ENCODE measurements around the gene WSCD2. TPM values are rescaled to one million over a fixed set of nuclear protein-coding genes. Genes with fewer than 3 reads are reported as not detected.

WSCD2 gene
- total RNA-seq, 1 donor from 2014 or later, result not detected

- intact Hi-C loops (cut with micrococcal nuclease), result no loop called here
Measured at GRCh38 chr12:108126212-108126611, 2.9 kb upstream of the WSCD2 start.

GRCh38 chr12:108126990-108127501 is 2.0 kb upstream of the WSCD2 start:
- intact Hi-C loops (cut with micrococcal nuclease), result no loop called here

- intact Hi-C loops (cut with micrococcal nuclease), result no loop called here
Measured at GRCh38 chr12:108127654-108128053, 1.4 kb upstream of the WSCD2 start.

- intact Hi-C loops (cut with micrococcal nuclease), result no loop called here
Measured at GRCh38 chr12:108128221-108129016, 669 bp upstream of the WSCD2 start.

- intact Hi-C loops (cut with micrococcal nuclease), result no loop called here
Measured at GRCh38 chr12:108131035-108131434, 1.9 kb downstream of the WSCD2 start.

- intact Hi-C loops (cut with micrococcal nuclease), result no loop called here
Measured at GRCh38 chr12:108131657-108132126, 2.6 kb downstream of the WSCD2 start.

- intact Hi-C loops (cut with micrococcal nuclease), result no loop called here
Measured at GRCh38 chr12:108133482-108133881, 4.4 kb downstream of the WSCD2 start.

GRCh38 chr12:108134744-108135143 is 5.7 kb downstream of the WSCD2 start:
- intact Hi-C loops (cut with micrococcal nuclease), result no loop called here

GRCh38 chr12:108135627-108136026 is 6.5 kb downstream of the WSCD2 start:
- intact Hi-C loops (cut with micrococcal nuclease), result no loop called here

GRCh38 chr12:108136697-108137096 is 7.6 kb downstream of the WSCD2 start:
- intact Hi-C loops (cut with micrococcal nuclease), result no loop called here

GRCh38 chr12:108139454-108139853 is 10.4 kb downstream of the WSCD2 start:
- intact Hi-C loops (cut with micrococcal nuclease), result no loop called here

- intact Hi-C loops (cut with micrococcal nuclease), result no loop called here
Measured at GRCh38 chr12:108140501-108140900, 11.4 kb downstream of the WSCD2 start.

- intact Hi-C loops (cut with micrococcal nuclease), result no loop called here
Measured at GRCh38 chr12:108141600-108142130, 12.6 kb downstream of the WSCD2 start.

GRCh38 chr12:108143144-108143543 is 14.1 kb downstream of the WSCD2 start:
- intact Hi-C loops (cut with micrococcal nuclease), result no loop called here

GRCh38 chr12:108144080-108144479 is 15.0 kb downstream of the WSCD2 start:
- intact Hi-C loops (cut with micrococcal nuclease), result no loop called here

- intact Hi-C loops (cut with micrococcal nuclease), result no loop called here
Measured at GRCh38 chr12:108145011-108145410, 15.9 kb downstream of the WSCD2 start.

- intact Hi-C loops (cut with micrococcal nuclease), result no loop called here
Measured at GRCh38 chr12:108146035-108146893, 17.2 kb downstream of the WSCD2 start.

- intact Hi-C loops (cut with micrococcal nuclease), result no loop called here
Measured at GRCh38 chr12:108147279-108147678, 18.2 kb downstream of the WSCD2 start.

- intact Hi-C loops (cut with micrococcal nuclease), result no loop called here
Measured at GRCh38 chr12:108148521-108149074, 19.5 kb downstream of the WSCD2 start.

- intact Hi-C loops (cut with micrococcal nuclease), result no loop called here
Measured at GRCh38 chr12:108150436-108150835, 21.3 kb downstream of the WSCD2 start.

GRCh38 chr12:108151533-108152169 is 22.6 kb downstream of the WSCD2 start:
- intact Hi-C loops (cut with micrococcal nuclease), result no loop called here

All from T-helper 2 cell treated with Interferon-gamma antibody and Interleukin-4, amounts not matched to agents 100 ng/mL and 5 ng/mL, for 36 hours (primary cell).